Activated CD4-positive, CD25-positive, alpha-beta regulatory T cell treated with anti-CD3 and anti-CD28 coated beads, Interleukin-2, amount 50 U/mL, for 72 hours (primary cell): ENCODE results near the gene STARD13.
"Not testable (repeated sequence)": the region's sequence is repeated elsewhere in the genome, so short reads cannot be mapped to it uniquely, and the experiment has no call there.

Experiments used
- DNase-seq: peaks from one replicate; pipeline ENCODE4 v3.0.0; 2021

STARD13 gene

DNA sequence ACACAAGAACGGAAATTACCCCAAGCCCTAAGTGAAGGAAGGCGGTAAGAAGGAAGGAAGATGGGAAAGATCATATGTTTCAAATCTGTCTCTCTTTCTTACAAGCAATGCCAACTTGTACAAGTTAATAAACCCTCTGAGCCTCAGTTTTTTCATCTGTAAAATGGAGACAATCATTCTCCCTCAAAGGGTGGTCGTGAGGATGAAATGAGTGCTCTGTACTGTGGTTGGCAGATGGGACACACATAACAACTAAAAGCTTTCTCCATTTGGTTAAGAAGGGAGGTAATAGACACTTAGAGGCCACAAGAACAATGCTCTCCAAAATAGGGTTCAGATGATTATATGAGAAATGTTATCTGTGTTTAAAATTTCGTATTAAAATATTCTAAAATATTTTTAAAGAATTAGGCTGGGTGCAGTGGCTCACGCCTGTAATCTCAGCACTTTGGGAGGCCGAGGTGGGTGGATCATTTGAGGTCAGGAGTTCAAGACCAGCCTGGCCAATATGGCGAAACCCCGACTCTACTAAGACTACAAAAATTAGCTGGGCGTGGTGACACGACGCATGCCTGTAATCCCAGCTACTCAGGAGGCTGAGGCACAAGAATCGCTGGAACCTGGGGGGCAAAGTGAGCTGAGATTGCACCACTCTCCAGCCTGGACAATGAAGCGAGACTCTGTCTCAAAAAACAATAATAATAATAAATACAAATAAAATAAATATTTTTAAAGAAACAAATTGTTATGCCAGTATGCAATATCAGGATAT, 89.7 kb downstream of the STARD13 start:
- DNase-seq, result no peak

GRCh38 chr13:33194820-33195692, 90.5 kb downstream of the STARD13 start:
- no peak for DNase-seq

GRCh38 chr13:33193428-33193974, 92.1 kb downstream of the STARD13 start:
- no peak for DNase-seq

DNA sequence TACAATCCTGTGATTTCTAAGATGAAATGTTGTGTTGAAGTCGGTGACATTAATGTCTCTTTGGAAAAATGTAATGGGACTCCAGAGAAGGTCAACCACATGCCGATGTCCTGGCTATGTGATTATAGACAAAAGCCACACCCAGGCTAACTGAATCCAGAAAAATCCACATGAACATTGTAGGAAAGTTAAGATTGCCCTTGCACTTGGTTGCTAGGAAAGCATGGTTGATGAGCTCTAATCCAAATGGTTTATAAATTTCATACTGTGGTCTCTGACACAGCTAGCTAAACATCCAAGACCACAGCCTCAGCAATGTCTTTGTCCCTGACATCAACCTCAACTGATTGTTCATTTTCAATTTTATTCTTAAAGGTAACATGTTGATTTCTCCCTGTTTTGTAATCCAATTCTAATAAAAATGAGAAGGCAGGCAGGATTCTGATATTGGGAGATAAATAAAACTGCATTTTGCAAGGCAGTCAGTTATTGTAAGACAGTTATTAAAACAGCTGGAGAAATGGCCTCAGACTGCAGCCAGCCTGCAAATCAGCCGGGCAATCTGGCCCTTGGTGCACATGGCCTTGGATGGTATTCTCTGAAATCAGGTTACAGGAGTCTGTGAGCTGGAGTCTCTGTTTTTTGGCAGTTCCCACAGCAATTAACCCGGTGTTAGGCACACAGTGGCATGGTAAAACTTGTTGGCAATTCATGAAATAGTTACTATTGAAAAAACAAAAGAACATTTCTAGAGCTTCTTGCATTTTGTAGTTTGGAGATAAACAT, 93.9 kb downstream of the STARD13 start:
- no peak for DNase-seq

DNA sequence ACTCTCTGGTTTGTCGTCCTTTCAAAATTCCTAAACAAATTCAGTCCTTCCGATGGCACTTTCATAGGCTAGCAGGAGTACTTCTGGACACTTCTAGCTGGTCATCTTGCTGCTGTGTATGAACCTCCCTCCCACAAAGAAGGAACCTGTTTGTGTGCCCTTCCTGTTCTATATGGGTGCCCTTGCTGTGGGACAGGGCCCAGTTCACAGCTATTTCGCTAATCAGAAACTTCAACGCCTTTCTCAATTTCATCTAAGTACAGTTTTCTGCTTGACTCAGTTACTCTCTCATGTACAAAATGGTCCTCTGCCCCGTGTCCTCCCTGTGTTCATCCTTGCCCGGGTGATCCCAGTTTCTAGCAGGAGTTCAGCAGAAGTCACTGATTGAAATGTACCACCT, 96.1 kb downstream of the STARD13 start:
- DNase-seq, result no peak

- DNase-seq, result no peak
Measured at GRCh38 chr13:33188093-33188882, 97.3 kb downstream of the STARD13 start.

- no peak for DNase-seq
Measured at GRCh38 chr13:33186861-33187291, 98.7 kb downstream of the STARD13 start.

- DNase-seq, result no peak
Measured at GRCh38 chr13:33185853-33186252, 99.7 kb downstream of the STARD13 start.

- DNase-seq, result no peak
Measured at GRCh38 chr13:33184530-33184929, 101.0 kb downstream of the STARD13 start.

- DNase-seq, result no peak
Measured at GRCh38 chr13:33184112-33184490, 101.5 kb downstream of the STARD13 start.

DNA sequence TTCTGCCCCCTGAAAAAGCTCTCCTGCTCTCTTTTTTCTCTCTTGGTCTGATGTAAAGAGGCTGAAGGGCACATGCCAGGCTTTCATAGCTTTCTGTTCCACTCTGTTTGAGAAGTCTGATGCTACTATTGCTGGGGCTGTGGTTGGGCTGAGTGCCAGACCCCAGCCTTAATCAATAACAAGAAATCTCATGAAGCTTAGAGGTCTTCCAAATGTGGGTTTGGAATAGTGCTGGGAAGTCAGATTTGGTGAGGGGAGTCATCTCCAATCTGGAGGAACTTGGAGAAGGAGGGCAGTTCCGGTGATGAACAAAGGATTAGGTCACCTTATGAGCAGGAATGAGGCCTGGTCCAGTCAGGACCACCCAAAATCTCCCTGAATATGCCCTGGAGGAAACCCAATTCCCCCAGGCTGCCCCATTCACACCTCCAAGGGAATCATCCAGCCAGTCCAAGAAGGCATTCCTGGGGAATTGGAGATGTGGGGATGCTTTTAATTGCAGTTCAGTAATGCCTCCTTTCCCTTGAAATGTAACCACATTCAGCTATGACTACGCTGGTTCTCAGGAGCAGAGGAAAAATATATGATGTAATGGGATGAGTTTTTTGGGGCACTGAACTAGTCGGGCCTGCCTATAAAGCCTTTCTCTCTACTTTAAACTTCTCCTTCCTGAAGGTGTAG, 102.0 kb downstream of the STARD13 start:
- DNase-seq, result no peak

DNA sequence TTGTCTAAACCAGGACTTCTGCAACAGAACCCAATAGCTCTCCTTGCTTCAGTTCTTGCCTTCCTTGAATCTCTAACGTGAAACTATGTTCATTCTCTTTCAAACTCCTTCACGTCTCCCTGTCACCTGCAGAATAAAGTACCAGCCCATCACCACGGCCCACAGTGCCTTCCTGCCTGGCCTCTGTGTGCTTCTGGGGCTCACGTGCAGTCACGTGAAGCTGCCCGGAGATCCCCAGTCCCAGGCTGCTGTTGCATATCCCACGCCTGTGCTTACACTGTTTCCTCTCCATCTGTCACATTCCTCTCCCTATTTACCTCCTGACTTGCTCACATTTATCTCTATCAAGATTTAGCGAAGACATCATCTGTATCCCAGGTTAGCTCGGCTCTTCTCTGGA, 102.8 kb downstream of the STARD13 start:
- no peak for DNase-seq

GRCh38 chr13:33181264-33181663, 104.3 kb downstream of the STARD13 start:
- DNase-seq, result no peak

GRCh38 chr13:33180122-33180804, 105.3 kb downstream of the STARD13 start:
- no peak for DNase-seq

- no peak for DNase-seq
Measured at GRCh38 chr13:33179463-33179862, 106.1 kb downstream of the STARD13 start.

DNA sequence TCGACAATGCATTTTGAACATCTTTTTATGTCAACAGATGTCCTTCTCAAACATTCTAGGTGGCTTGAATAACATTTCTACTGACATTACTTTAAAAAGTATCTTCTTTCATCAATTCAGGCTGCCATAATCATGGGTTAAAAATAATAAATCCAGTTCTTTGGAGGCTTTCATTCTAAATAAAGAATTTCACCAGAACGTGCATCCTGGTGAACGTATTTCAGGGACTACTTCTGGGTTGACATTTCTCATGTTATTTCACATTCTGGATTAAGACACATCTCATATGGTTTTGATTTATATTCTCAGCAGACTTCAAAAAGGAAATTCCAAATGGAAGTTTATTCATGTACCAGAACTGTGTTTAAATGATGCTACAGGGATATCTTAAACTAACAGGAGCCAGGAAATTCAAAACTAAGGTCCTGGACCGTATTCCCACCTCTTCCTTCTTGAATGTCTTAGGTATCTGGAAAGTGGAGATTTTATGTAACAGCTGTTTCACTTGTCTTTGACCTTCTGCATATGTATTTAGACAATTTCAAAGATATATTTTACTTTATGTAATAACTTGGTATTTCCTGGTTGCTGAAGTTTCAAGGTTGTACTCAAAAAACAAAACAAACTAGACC, 107.2 kb downstream of the STARD13 start:
- DNase-seq, result no peak

GRCh38 chr13:33177340-33178208, 108.0 kb downstream of the STARD13 start:
- not testable (repeated sequence) for DNase-seq

- no peak for DNase-seq
Measured at GRCh38 chr13:33176526-33176925, 109.0 kb downstream of the STARD13 start.

DNA sequence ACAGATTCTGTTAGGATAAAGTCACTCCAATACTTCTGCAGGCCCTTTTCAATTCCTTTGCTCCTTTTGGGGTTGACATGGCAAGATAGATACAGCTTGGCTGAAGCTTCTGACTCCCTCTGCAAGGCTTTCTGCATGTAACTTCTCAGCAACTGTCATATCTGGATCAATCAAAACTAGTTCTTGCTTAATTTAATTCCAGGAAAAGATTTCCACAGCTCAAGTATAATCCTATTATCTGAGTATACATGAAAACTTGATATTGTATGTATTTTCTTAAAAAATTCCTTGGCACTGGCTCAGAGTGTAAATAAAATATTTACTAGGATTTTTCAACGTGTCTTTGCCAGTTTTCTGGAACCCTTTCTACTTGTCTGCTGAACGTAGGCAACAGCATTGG, 109.6 kb downstream of the STARD13 start:
- DNase-seq, result no peak
